TTC549 (cell line): Measurements from ENCODE around the gene KLK8.

Experiments used
- FAIRE-seq: peaks from 2 replicates; lab custom pipeline; 2012; peaks lifted over from hg19 to GRCh38; lab: Jason Lieb, UNC

Gene KLK8, protein sequence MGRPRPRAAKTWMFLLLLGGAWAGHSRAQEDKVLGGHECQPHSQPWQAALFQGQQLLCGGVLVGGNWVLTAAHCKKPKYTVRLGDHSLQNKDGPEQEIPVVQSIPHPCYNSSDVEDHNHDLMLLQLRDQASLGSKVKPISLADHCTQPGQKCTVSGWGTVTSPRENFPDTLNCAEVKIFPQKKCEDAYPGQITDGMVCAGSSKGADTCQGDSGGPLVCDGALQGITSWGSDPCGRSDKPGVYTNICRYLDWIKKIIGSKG

GRCh38 chr19:51001515-51001914, at the start of gene KLK8:
Gene KLK8 (minus strand): TSS chr19:51001604. CDS start chr19:51001167, 437 bp downstream.
- no peak for FAIRE-seq

DNA sequence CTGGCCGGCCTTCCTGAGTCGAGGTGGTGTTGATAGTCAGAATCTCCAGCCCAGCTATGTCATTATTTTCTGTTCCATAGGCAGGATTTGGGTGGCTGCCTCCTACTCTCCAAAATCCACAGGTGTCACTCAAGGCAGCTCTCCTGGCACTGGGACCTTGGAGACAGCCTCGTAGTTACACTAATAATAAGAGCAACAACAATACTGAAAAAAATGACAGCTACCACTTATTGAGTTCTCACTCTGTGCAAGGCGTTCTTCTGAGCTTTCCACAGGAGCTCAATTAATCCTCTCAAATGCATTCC, 45.6 kb upstream of the KLK8 start:
- FAIRE-seq = no peak

GRCh38 chr19:51044327-51044726, 42.9 kb upstream of the KLK8 start:
- no peak for FAIRE-seq

- no peak for FAIRE-seq
These were observed 42.1 kb upstream of the KLK8 start for GRCh38 chr19:51043497-51043896.

- FAIRE-seq = no peak
These were observed 38.7 kb upstream of the KLK8 start for GRCh38 chr19:51040151-51040550.

DNA sequence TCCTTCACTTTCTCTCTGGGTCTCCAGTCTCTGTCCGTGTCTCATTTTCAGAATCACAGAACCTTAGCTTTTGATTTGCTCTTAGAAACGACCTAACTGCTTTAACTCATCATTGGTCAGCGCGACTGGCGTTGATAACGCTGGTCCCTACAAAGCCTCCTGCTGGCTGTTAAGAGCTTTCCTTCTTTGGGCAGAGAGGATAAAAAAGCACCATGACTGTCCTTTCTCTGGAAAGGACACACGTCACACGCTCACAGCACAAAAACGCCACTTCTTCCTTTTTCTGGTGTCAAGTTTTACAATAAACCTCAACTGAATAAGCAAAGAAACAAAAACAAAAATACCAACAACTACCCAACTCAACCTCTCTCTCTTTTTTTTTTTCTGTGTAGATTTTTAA, 35.1 kb upstream of the KLK8 start:
- FAIRE-seq = no peak

DNA sequence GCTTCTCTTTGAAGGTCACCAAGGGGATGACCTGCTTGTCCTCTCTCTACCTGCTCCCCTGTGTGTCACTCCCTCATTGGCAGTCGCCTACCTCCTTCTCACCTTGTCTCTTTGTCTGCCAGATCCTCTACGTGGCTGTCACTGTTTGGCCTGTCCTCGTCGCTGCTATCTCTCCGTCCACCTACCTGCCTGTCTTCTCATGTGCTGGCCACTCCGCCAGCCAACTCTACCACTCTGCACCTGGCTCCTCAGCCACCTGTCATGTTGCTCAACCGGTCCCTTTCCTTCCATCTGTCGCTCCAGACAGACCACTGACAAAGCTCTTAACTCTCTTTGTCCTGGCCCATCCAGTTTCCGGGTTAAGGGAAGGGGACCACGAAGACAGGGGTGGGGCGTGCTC, 33.3 kb upstream of the KLK8 start, which contains the start of gene KLK12:
Gene KLK12, minus strand, starts transcription at position 299 of the 400 bp plus-strand sequence. CDS start 381 bp downstream, outside the sequence.
- no peak for FAIRE-seq

DNA sequence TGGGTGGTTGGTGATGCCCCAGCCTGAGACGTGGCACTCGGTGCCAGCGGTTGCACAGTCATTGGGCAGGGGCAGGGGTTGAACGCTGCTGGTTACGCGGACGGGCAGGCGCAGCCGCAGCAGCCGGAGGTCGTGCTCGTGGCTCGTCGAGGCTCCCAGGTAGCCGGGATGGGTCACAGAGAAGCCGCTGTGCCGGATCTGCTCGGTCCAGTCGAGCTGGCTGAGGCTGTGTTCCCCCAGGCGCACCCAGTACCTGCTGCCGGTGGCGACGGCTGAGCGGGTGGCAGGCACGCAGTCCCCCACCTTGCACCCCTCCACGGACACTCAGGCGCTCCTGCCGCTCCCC, 30.4 kb upstream of the KLK8 start:
- no peak for FAIRE-seq

GRCh38 chr19:51031220-51031879, 29.9 kb upstream of the KLK8 start:
- FAIRE-seq = no peak

- FAIRE-seq = no peak
These were observed 29.2 kb upstream of the KLK8 start for GRCh38 chr19:51030631-51031030.

GRCh38 chr19:51029718-51030117, 28.3 kb upstream of the KLK8 start:
- FAIRE-seq = no peak

GRCh38 chr19:51027873-51028272, 26.5 kb upstream of the KLK8 start:
- no peak for FAIRE-seq

GRCh38 chr19:51027126-51027806, 25.9 kb upstream of the KLK8 start:
- no peak for FAIRE-seq

- FAIRE-seq = no peak
These were observed 25.1 kb upstream of the KLK8 start, which contains the start of gene KLK11 for GRCh38 chr19:51026554-51026831. Gene KLK11 (minus strand): TSS chr19:51026616. CDS start chr19:51025631, 985 bp downstream.

DNA sequence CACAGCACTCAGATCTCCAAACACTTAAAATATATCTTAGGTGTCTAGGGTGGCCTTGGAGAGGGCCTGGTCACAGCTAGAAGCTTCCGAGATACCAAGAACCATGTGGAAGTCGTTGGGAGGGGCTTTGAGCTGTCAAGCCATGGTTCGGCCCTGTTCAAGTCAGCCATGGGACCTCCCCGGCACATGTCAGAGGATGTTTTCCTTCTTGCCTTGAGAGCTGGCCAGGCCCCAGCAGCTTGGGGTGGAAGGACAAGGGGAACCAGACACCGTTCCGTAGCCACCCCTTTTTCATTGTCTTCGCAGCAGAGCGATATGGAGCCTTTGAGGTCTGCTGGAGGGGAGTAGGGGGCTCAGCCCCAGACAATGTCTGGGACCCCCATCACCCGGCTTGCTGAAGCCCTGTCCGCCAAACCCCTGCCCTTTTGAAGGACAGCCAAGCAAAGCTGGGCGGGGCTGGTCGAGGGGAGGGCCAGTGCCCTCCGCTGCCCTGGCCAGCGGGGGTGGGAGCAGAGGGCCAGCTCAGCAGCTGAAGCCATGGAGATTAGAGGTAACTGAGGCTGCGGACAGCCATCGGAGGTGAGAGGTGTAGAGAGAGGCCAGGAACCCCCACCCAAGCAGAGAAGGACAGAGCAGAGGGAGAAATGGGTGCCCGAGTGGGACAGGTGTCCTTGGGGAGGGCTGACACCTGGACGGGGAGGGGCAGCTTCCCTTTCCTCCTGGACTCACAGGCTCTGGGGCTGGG, 24.6 kb upstream of the KLK8 start:
- no peak for FAIRE-seq

DNA sequence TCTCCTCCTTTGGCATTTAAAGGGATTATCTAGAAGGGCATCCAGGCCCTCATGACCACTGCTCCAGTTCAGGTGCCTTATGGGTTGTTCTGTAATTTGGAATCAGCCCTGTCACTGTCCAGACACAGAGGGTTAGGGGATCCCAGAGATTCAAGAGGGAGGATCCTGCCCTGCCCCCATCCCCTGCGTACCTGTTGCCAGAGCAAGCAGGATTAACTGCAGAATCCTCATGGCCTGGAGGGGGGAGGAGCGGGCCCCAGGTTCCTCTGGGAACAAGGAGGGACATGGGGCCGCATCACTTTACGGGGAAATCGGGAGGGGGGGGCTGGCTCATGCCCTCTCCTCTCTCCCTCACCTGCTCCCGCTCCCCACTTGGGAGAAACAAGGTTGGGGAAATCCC, 24.0 kb upstream of the KLK8 start:
- FAIRE-seq = no peak

DNA sequence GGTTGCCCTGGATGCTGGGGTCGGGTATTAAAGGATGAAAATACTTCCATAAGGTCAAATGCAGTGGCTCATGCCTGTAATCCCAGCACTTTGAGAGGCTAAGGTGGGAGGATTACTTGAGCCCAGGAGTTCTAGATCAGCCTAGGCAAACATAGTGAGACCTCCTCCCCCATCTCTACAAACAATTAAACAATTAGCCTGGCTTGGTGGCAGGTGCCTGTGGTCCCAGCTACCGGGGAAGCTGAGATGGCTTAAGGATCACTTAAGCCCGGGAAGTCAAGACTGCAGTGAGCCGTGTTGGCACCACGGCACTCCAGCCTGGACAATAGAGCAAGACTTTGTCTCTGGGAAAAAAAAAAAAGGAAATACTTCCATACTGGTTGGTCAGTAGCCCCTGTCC, 23.5 kb upstream of the KLK8 start:
- no peak for FAIRE-seq

GRCh38 chr19:51023946-51024345, 22.5 kb upstream of the KLK8 start:
- FAIRE-seq = no peak

DNA sequence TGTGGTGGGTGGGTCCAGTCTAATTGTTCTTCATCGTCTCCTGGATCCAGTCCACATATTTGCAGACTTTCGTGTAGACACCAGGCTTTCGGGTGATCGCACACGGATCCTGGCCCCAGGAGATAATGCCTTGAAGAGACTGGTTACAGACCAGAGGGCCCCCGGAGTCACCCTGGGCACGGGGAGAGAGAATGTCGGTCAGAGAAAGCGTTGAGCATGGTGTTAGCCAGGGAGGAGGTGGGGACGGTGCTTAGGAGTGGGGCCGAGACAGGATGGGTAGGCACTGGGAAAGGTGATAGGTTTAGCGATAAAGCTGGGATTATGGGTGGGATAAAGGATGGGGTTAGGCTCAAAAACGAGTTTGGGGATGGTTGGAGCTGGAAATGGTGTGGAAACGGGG, 21.1 kb upstream of the KLK8 start:
- no peak for FAIRE-seq

GRCh38 chr19:51020988-51021651, 19.7 kb upstream of the KLK8 start:
- peak; percentile 85 for FAIRE-seq

DNA sequence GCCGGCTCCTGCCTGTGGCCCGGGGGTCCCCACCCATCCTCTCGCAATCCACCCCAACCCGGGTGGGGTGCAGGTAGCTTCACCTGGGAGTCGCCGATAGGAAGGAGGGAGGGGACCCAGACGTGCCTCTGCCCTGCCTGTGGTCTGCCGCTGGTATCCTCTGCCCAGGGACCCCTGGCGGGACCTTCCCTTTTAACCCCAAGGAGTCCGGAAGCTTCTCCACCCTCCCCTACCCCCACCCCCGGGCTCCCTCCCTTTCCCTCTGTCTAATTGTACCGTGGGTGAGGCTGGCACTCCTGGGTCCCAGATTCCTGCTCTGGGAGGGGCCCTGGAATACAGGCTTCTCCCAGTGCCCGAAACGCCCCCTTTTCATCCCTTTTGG, 18.1 kb upstream of the KLK8 start, which contains the start of gene KLK10:
Gene KLK10, minus strand, starts transcription at position 166 of the 382 bp plus-strand sequence. CDS start 579 bp downstream, outside the sequence.
- FAIRE-seq = no peak

DNA sequence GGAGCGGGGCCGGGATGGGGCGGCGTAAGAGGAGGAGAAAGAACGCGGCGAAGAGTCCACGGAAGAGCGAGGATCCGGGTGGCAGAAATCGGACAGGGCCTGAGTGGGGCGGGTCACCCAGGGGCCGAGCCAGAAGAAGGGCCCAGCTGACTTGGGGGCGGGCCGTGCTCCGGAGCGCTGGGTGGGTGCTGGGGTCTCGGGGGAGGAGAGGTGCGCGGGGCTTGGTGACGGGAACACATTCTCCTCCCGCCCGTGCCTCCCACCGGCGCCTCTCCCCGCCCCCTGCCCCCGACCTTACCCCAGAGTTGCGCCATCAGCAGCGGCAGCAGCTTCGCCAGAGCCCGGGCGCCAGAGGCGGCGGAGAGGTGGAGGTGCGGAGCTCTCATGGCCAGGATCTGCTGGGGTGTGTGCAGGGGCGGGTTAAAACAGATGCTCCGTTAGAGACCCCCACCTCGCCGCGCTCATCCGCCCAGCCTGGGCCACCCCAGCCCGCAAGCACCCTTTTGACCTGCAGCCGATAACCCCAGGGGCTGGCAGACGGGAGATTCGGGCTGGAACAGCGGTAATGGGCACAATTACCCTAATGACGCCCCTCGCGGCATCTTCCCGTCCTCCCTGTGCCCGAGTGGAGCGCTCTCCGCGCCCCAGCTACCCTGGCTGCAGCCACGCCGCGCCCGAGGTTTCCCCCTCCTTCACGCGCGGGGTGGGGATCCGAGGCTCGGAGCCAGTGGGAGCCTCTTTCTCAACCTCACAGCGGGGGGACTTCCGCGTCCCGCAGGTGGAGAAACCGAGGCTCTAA, 17.5 kb upstream of the KLK8 start:
- FAIRE-seq = no peak
